ENCODE data around the gene CD44.

Gene CD44

GRCh38 chr11:35160902-35161597, 22.1 kb downstream of the CD44 start:
- DNase-seq, result no peak

- no peak for DNase-seq
Observed at GRCh38 chr11:35162745-35163144, 23.8 kb downstream of the CD44 start.

GRCh38 chr11:35163209-35163608, 24.2 kb downstream of the CD44 start:
- DNase-seq, result no peak

- DNase-seq, result no peak
Observed at GRCh38 chr11:35163702-35164496, 24.9 kb downstream of the CD44 start.

- DNase-seq, result no peak
Observed at GRCh38 chr11:35165030-35165422, 26.1 kb downstream of the CD44 start.

- peak; percentile 81 for DNase-seq
Observed at GRCh38 chr11:35165423-35166368, 26.7 kb downstream of the CD44 start.

- DNase-seq, result peak; percentile 24
Observed at GRCh38 chr11:35166369-35167360, 27.7 kb downstream of the CD44 start.

GRCh38 chr11:35167426-35167954, 28.5 kb downstream of the CD44 start:
- no peak for DNase-seq

GRCh38 chr11:35168671-35169070, 29.7 kb downstream of the CD44 start:
- DNase-seq, result no peak

GRCh38 chr11:35169112-35169511, 30.1 kb downstream of the CD44 start:
- no peak for DNase-seq

GRCh38 chr11:35169754-35170153, 30.8 kb downstream of the CD44 start:
- DNase-seq, result no peak

GRCh38 chr11:35170503-35170902, 31.5 kb downstream of the CD44 start:
- no peak for DNase-seq

GRCh38 chr11:35171226-35171625, 32.3 kb downstream of the CD44 start:
- no peak for DNase-seq

GRCh38 chr11:35173011-35173511, 34.1 kb downstream of the CD44 start:
- DNase-seq, result no peak

GRCh38 chr11:35173616-35174566, 34.9 kb downstream of the CD44 start:
- no peak for DNase-seq

- no peak for DNase-seq
Observed at GRCh38 chr11:35174666-35175065, 35.7 kb downstream of the CD44 start.

GRCh38 chr11:35177370-35177769, 38.4 kb downstream of the CD44 start:
- no peak for DNase-seq

GRCh38 chr11:35178067-35178805, 39.3 kb downstream of the CD44 start:
- no peak for DNase-seq

- DNase-seq, result no peak
Observed at GRCh38 chr11:35178873-35179272, 39.9 kb downstream of the CD44 start.

Data from NK-92 treated with Interleukin-12 subunit alpha and Interleukin-12 subunit beta, amount 100 ng/mL, for 24 hours (cell line).